G401.6 (cell line): Measurements from ENCODE around the gene FRG2B.
"Not testable (repeated sequence)": the region's sequence is repeated elsewhere in the genome, so short reads cannot be mapped to it uniquely, and the experiment has no call there.

ENCODE experiments used
- FAIRE-seq: peaks from 2 replicates; lab custom pipeline; 2012; peaks lifted over from hg19 to GRCh38; lab: Jason Lieb, UNC

Gene FRG2B

GRCh38 chr10:133599869-133600268, 26.7 kb downstream of the FRG2B start:
- not testable (repeated sequence) for FAIRE-seq

GRCh38 chr10:133592716-133593115, 33.9 kb downstream of the FRG2B start:
- FAIRE-seq: no peak

- no peak for FAIRE-seq
These were observed 35.6 kb downstream of the FRG2B start for GRCh38 chr10:133590970-133591359.

GRCh38 chr10:133590226-133590969, 36.2 kb downstream of the FRG2B start:
- no peak for FAIRE-seq

- not testable (repeated sequence) for FAIRE-seq
These were observed 49.6 kb downstream of the FRG2B start for GRCh38 chr10:133577037-133577436.
